HepG2 (cell line): ENCODE data around the gene ATRN. TPM values are rescaled to one million over a fixed set of nuclear protein-coding genes. Genes with fewer than 3 reads are reported as not detected.

Source experiments
- ATAC-seq: fragments of 200-7000 bp; cut with Tn5 transposase; 3 replicates; pipeline ENCODE4 v1.9.1; 2020; ENCODE audit warnings: mild to moderate bottlenecking, moderate library complexity
- BruUV-seq: library from RNA; stranded (reverse); fragments of 400-500 nt; replicated peaks from 2 replicates; lab custom pipeline; 2021; lab: Mats Ljungman, UMichigan
- CTCF ChIA-PET: fragments of 300-600 bp; formaldehyde crosslinking; extraction: SDS; loops from one replicate; lab custom pipeline; 2021; ENCODE audit warnings: low total read pairs, inconsistent platforms, low intra/inter-chr PET ratio; lab: Yijun Ruan, JAX
- POLR2A ChIA-PET: fragments of 350-600 bp; sonication (Branson Sonifier 250); formaldehyde crosslinking; loops from one replicate; lab custom pipeline; 2020; ENCODE audit warnings: antibody characterized with exemption, inconsistent platforms; lab: Yijun Ruan, JAX
- DNase-seq: peaks from one replicate; pipeline ENCODE4 v3.0.0-alpha.2; 2015; ENCODE audit warnings: low spot score
- FAIRE-seq: peaks from 3 replicates; lab custom pipeline; 2011; peaks lifted over from hg19 to GRCh38; lab: Jason Lieb, UNC
- H2AFZ ChIP-seq: one replicate; pipeline ENCODE4 v1.6.1; 2011; ENCODE audit warnings: low read length, inconsistent platforms
- H3K27ac ChIP-seq: fragments of 300-600 bp; 3 replicates; pipeline ENCODE4 v1.8.0; 2011; ENCODE audit warnings: mixed run types, mild to moderate bottlenecking, mixed read lengths, low read length, inconsistent platforms; ENCODE audit not compliant: insufficient read depth; ENCODE audit errors: extremely low read length
- H3K27me3 ChIP-seq, 2 experiments: fragments of 200-600 bp in 1 of 2; 2 replicates in 1 of 2; 3 replicates in 1 of 2; pipeline versions ENCODE4 v1.6.0 to v1.8.0; 2011; ENCODE audit warnings: low read length in 2 of 2, mild to moderate bottlenecking in 2 of 2, moderate library complexity in 2 of 2, inconsistent platforms in 1 of 2; ENCODE audit not compliant: insufficient read depth in 2 of 2, control insufficient read depth in 1 of 2
- H3K36me3 ChIP-seq, 2 experiments: fragments of 200-600 bp in 1 of 2; replicated peaks in 1 of 2; 2 replicates in 1 of 2; 3 replicates in 1 of 2; pipeline versions ENCODE4 v1.5.1 to v1.8.0; 2011; ENCODE audit warnings: low read length in 2 of 2, inconsistent platforms in 1 of 2; ENCODE audit not compliant: insufficient read depth in 2 of 2, control insufficient read depth in 1 of 2
- H3K4me1 ChIP-seq: 2 replicates; pipeline ENCODE4 v1.5.1; 2012; ENCODE audit warnings: low read length, inconsistent platforms; ENCODE audit not compliant: insufficient read depth
- H3K4me2 ChIP-seq: 2 replicates; pipeline ENCODE4 v1.6.0; 2011; ENCODE audit warnings: low read depth, low read length, inconsistent platforms
- H3K4me3 ChIP-seq, 3 experiments: fragments of 200-600 bp in 1 of 3; sonication (generic), shearing (Covaris generic) in 1 of 3; replicated peaks in 1 of 3; 2 replicates each; pipeline ENCODE4 v1.5.1; 2011 to 2016; ENCODE audit warnings: low read length in 3 of 3, inconsistent platforms in 2 of 3, low read depth in 2 of 3, mild to moderate bottlenecking in 2 of 3, control low read depth in 1 of 3, mixed read lengths in 1 of 3; ENCODE audit not compliant: insufficient read depth in 1 of 3
- H3K79me2 ChIP-seq: one replicate; pipeline ENCODE4 v1.6.1; 2011; ENCODE audit warnings: low read length, inconsistent platforms; ENCODE audit not compliant: insufficient read depth
- H3K9ac ChIP-seq: 2 replicates; pipeline ENCODE4 v1.6.0; 2011; ENCODE audit warnings: mild to moderate bottlenecking, low read depth, low read length, inconsistent platforms; ENCODE audit not compliant: insufficient read depth
- H3K9me3 ChIP-seq: 2 replicates; pipeline ENCODE4 v1.5.1; 2012; ENCODE audit warnings: mild to moderate bottlenecking, low read length
- H4K20me1 ChIP-seq: 2 replicates; pipeline ENCODE4 v1.6.0; 2011; ENCODE audit warnings: inconsistent platforms, mild to moderate bottlenecking, low read length, moderate library complexity; ENCODE audit not compliant: insufficient read depth
- BCL3 ChIP-seq: sonication (generic); formaldehyde crosslinking; IDR thresholded peaks from 2 replicates; pipeline ENCODE4 v1.5.1; 2020; ENCODE audit warnings: mild to moderate bottlenecking, missing genetic modification reagents, moderate library complexity
- ELF1 ChIP-seq: sonication (generic); formaldehyde crosslinking; IDR thresholded peaks from 2 replicates; pipeline ENCODE4 v1.4.0; 2020; ENCODE audit warnings: missing genetic modification reagents
- FOXP4 ChIP-seq: sonication (generic); formaldehyde crosslinking; IDR thresholded peaks from 2 replicates; pipeline ENCODE4 v1.4.0; 2020; ENCODE audit warnings: missing genetic modification reagents
- HIVEP1 ChIP-seq: sonication (generic); formaldehyde crosslinking; IDR thresholded peaks from 2 replicates; pipeline ENCODE4 v1.4.0; 2020; ENCODE audit warnings: mild to moderate bottlenecking, missing genetic modification reagents
- NR2F1 ChIP-seq, 2 experiments: fragments of 450-650 bp in 1 of 2; formaldehyde crosslinking in 1 of 2; IDR thresholded peaks; 2 replicates each; pipeline versions ENCODE4 v1.5.0 to v1.6.1; 2016 to 2020; ENCODE audit warnings: mild to moderate bottlenecking in 1 of 2, missing compliant biosample characterization in 1 of 2, missing genetic modification reagents in 1 of 2, moderate library complexity in 1 of 2
- PRDM15 ChIP-seq: sonication (generic); formaldehyde crosslinking; IDR thresholded peaks from 2 replicates; pipeline ENCODE4 v1.4.0; 2020; ENCODE audit warnings: missing genetic modification reagents
- SALL1 ChIP-seq: sonication (generic); formaldehyde crosslinking; IDR thresholded peaks from 2 replicates; pipeline ENCODE4 v1.8.0; 2022; ENCODE audit warnings: mild to moderate bottlenecking, missing genetic modification reagents
- SP4 ChIP-seq: sonication (generic); formaldehyde crosslinking; IDR thresholded peaks from 2 replicates; pipeline ENCODE4 v1.8.1; 2023; ENCODE audit warnings: mild to moderate bottlenecking, missing genetic modification reagents
- SSRP1 ChIP-seq: IDR thresholded peaks from 2 replicates; pipeline ENCODE4 v1.6.1; 2016; ENCODE audit warnings: control low read depth
- U2AF2 ChIP-seq: fragments of 200-400 bp; formaldehyde crosslinking; IDR thresholded peaks from 2 replicates; pipeline ENCODE4 v1.6.1; 2017; ENCODE audit warnings: low read depth, mild to moderate bottlenecking, low read length
- ZBTB8A ChIP-seq: sonication (generic); formaldehyde crosslinking; IDR thresholded peaks from 2 replicates; pipeline ENCODE4 v1.4.0; 2020; ENCODE audit warnings: mild to moderate bottlenecking, low read depth, missing genetic modification reagents, borderline replicate concordance
- ZMAT5 ChIP-seq: sonication (generic); formaldehyde crosslinking; IDR thresholded peaks from 2 replicates; pipeline ENCODE4 v1.5.0; 2020; ENCODE audit warnings: mild to moderate bottlenecking, low read depth, missing genetic modification reagents, borderline replicate concordance
- ZNF276 ChIP-seq: sonication (generic); formaldehyde crosslinking; IDR thresholded peaks from 2 replicates; pipeline ENCODE4 v1.4.0; 2020; ENCODE audit warnings: mild to moderate bottlenecking, low read depth, missing genetic modification reagents
- ZNF891 ChIP-seq: sonication (generic); formaldehyde crosslinking; IDR thresholded peaks from 2 replicates; pipeline ENCODE4 v1.5.0; 2020; ENCODE audit warnings: mild to moderate bottlenecking, missing genetic modification reagents
- WGBS: methylation state at CpG from one replicate; pipeline ENCODE4 v1.1.6; 2017; ENCODE audit warnings: low lambda C conversion rate; 5-methylcytosine and 5-hydroxymethylcytosine counted together
- in situ Hi-C: cut with HindIII; loops from 2 replicates; pipeline ENCODE4 v1.10.0; 2017; ENCODE audit warnings: low pct_unique_long_range_greater_than_20kb; ENCODE audit not compliant: extremely low pct_ligation_motif_present
- intact Hi-C: fragments of 100-400 bp; cut with micrococcal nuclease; formaldehyde crosslinking; loops from one replicate; pipeline ENCODE4 v1.10.0; 2022; ENCODE audit not compliant: unreplicated experiment
- polyA plus RNA-seq, 8 experiments: library from polyadenylated mRNA; depleted of rRNA in 3 of 8; stranded (reverse) in 7 of 8; unstranded in 1 of 8; fragments of >200 nt; fragmentation: Illumina TruSeq in 4 of 8; extraction: Trizol in 4 of 8; gene quantifications; 2 replicates each; pipeline versions ENCODE4 v1.2.1 to v1.2.3, GENCODE V29; 2011 to 2016; ENCODE audit warnings: low read depth in 4 of 8, missing spikeins in 1 of 8, mixed read lengths in 1 of 8; ENCODE audit not compliant: insufficient read depth in 1 of 8
- total RNA-seq, 5 experiments: library from RNA; depleted of rRNA; stranded (reverse); fragments of >200 nt; fragmentation: Illumina TruSeq; extraction: Trizol; gene quantifications; 2 replicates each; pipeline ENCODE4 v1.2.3, GENCODE V29; 2016; ENCODE audit warnings: low read depth in 1 of 5

The ATRN gene
- total and polyA plus RNA-seq, 2 of the 13 experiments (the other 11 are each of a cell fraction or from before 2014, with no cell fraction given): 44.2 to 81.1 TPM

GRCh38 chr20:3477861-3478544 lies 7.2 kb downstream of the ATRN start:
- CTCF ChIA-PET: no interaction called here
- Histone ChIP-seq H3K4me2 (peak overlapping the region; percentile 1; the same call in 1 of the 2 replicates), H3K9ac (no peak overlapping the region), H3K4me1 (peaks cover 48% of the 10 kb centered on the region), H3K9me3 (no peaks in the 10 kb centered on the region), H3K27me3 (no peaks in the 10 kb centered on the region), H3K79me2 (peaks cover 57% of the 10 kb centered on the region), H3K27ac (peak overlapping the region; percentile 57), H2AFZ (no peak overlapping the region), H4K20me1 (peaks cover 2% of the 10 kb centered on the region; the same call in 1 of the 2 replicates), H3K36me3 (no peaks in the 10 kb centered on the region; a peak in 2 of 5 replicates), H3K4me3 (no peak overlapping the region)
- DNase-seq (peak; percentile 55), FAIRE-seq (no peak), ATAC-seq (peak; percentile 64)
- intact Hi-C loops (no loop called here), in situ Hi-C loops (no loop called here)
- BruUV-seq: no TSS peak
- WGBS: 95% methylated on average over 5 of the region's 5 CpGs
- POLR2A ChIA-PET: no interaction called here
- TF ChIP-seq HIVEP1 (no peak), ELF1 (peak; percentile 38; the same call in 1 of the 2 replicates), PRDM15 (CRISPR knock-in tag) (no peak), BCL3 (CRISPR knock-in tag) (no peak), ZNF276 (CRISPR knock-in tag) (no peak), SSRP1 (no peak), ZBTB8A (no peak), FOXP4 (CRISPR knock-in tag) (no peak), NR2F1 (CRISPR knock-in tag; IDR thresholded peaks at IDR 0.05) (peak in 1 of 2 experiments; percentile 24; a peak in 1 of 4 replicates), U2AF2 (no peak), ZNF891 (CRISPR knock-in tag) (no peak), ZMAT5 (CRISPR knock-in tag) (no peak), SP4 (CRISPR knock-in tag) (no peak), SALL1 (CRISPR knock-in tag) (no peak; the same call in 1 of the 2 replicates)
